ENCODE results near the gene TSPYL4. TPM values are rescaled to one million over a fixed set of nuclear protein-coding genes. Genes with fewer than 3 reads are reported as not detected.

TSPYL4 gene
- polyA plus RNA-seq, 4 donors: 53.9 to 63.1 (median 61.7) TPM

DNA sequence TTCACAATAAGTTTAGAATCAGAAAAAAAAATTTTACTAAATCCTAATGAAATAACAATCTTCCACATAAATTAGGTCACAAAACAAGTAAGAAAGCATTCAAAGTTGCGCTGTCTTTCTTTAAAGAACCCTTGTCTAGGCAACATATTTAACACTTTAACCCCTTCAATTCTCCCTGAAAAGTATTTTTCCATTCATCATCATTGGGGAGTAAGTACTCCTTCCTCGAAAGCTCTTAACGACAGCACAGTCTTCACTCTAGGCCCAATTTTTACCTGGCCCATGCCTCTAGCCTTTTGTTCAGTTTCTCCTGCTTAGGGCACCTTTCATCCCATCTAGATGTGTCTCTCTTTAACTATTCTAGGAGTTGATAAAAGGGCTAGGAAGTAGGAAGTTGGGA lies 23.2 kb upstream of the TSPYL4 start:
- DNase-seq (ENCODE audit: low read depth in 4 of 4, low spot score in 3 of 4): no peak

DNA sequence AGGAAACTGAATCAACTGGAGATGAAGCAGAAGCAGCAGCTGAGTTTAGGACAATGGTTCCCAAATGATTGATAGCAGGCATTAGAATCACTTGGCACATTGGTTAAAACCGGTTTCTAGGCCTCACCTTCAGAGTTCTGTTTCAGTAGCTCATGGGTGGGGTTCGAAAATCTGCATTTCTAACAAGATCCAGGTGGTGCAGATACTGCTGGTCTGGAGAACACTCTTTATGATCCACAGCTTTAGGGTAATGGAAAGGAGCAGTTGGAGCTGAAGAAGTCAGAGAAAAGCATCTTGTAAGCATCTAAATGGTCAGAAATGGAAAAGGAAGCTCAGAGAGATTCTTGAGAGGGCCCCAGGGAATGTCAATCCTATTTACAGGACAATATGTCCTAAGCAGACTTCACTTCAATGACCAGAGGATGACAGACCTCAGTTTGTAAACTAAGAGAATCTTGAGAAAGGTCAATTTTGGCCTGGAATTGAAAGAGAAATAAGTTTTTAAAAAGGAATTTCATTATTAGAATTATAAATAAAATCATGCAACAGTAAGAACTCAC lies 17.4 kb upstream of the TSPYL4 start:
- DNase-seq (ENCODE audit: low read depth in 4 of 4, low spot score in 3 of 4): no peak

DNA sequence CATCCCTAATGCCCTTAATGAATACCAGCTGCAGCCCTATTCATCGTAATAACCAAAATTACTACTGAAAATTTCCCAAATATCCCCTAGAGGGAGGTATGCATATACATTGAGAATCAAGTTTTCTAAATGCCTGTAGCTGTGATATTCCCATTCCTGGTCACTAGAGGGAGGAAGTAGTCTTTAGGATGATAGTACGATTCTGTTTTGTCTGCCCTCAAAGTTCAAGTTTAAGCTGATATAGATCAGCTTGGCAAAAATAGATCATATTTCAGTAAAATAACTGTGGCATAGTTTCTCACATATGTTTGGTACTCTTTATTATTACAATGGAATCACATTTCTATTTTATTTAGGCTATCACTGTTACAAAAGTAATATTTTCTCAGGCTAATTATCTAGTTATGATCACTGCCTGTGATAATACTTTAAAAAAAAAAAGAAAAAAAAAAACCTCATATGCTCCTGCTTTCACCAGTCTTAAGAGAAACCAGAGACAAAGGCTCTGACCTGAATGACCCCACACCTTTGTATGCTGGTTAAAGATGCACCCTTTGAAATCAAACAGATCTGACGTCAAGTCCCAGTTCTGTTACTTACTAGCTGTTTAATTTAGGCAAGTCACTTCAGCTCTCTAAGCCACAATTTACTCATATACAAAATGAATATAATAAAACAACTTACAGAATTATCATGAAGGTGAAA lies 14.9 kb upstream of the TSPYL4 start:
- DNase-seq (ENCODE audit: low read depth in 4 of 4, low spot score in 3 of 4): no peak

DNA sequence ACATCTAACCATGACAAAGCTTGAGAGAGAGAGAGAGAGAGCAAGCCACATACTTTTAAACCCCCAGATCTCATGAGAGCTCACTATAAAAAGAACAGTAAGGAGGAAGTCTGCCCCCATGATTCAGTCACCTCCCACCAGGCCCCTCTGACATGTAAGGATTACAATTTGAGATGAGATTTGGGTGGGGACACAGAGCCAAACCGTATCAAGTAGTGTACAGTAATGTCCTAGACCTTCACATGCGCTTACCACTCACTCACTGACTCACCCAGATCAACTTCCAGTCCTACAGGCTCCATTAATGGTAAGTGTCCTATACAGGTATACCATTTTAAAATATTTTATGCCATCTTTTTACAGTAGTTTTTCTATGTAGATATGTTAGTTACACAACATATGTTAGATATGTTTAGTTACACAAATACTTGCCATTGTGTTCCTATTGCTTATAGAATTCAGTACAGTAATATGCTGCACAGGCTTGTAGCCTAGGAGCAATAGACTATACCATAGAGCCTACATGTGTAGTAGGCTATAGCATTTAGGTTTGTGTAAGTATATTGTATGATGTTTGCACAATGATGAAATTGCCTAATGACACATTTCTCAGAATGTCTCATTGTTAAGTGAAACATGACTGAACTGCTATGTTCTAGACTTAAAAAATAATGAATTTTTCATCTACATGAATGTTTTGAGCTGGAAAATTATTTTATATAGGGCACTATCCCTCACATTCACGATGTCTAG lies 14.1 kb upstream of the TSPYL4 start:
- DNase-seq (ENCODE audit: low read depth in 4 of 4, low spot score in 3 of 4): no peak

- no peak for DNase-seq (ENCODE audit: low read depth in 4 of 4, low spot score in 3 of 4)
These were observed 12.9 kb upstream of the TSPYL4 start for GRCh38 chr6:116266803-116267202.

- DNase-seq (ENCODE audit: low read depth in 4 of 4, low spot score in 3 of 4): no peak
These were observed 11.4 kb upstream of the TSPYL4 start for GRCh38 chr6:116265041-116265829.

- no peak for DNase-seq (ENCODE audit: low read depth in 4 of 4, low spot score in 3 of 4)
These were observed 9.5 kb upstream of the TSPYL4 start for GRCh38 chr6:116263353-116263752.

DNA sequence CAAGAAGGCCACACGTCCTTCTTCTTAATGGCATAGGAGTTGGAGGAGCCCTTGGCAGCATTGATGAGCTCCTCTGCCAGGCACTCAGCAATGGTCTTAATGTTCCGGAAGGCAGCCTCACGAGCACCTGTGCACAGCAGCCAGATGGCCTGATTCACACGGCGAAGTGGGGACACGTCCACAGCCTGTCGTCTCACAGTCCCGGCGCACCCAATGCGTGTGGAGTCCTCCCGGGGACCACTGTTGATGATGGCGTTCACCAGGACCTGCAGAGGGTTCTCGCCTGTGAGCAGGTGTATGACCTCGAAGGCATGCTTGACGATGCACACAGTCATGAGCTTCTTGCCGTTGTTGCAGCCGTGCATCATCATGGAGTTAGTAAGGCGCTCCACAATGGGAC lies 4.6 kb upstream of the TSPYL4 start:
- DNase-seq (ENCODE audit: low read depth in 4 of 4, low spot score in 3 of 4): no peak

DNA sequence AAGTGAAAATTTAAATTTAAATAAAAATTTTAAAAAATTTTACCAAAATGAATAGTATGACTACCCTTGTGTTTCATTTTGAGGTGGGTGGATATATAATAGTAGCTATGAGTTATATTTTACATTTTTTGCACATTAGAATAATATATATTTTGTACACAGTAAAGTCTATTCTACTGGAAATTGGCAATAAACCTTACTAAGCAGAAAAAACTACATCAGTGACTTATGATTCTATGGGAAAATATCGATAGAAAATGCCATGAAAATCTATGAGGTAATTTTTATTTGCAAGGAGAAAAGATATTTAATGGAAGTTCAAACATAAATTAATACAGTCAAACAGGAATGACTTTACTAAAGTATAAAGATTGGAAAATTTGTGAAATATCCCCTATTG lies 2.8 kb upstream of the TSPYL4 start:
- no peak for DNase-seq (ENCODE audit: low read depth in 4 of 4, low spot score in 3 of 4)

- DNase-seq (ENCODE audit: low read depth in 4 of 4, low spot score in 3 of 4): no peak
These were observed 1.4 kb upstream of the TSPYL4 start for GRCh38 chr6:116255246-116255800.

GRCh38 chr6:116254297-116255056 lies 602 bp upstream of the TSPYL4 start:
- DNase-seq (ENCODE audit: low read depth in 4 of 4, low spot score in 3 of 4): no peak

DNA sequence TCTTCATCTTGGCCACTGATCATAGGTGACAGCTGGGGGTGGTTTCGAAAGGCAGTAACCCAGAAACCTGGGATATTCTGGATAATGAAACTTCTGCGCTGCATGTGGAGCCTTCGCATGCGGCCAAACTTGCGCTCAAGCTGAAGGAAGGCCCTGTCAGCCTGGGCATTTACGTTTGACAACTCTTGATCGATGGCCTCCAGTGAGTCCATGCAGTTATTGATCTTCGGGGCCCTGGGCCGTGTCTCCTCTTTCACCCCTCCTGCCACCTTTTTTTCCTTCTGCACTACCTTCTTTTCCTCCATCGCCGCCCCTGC lies 729 bp downstream of the TSPYL4 start:
- no peak for DNase-seq (ENCODE audit: low read depth in 4 of 4, low spot score in 3 of 4)

DNA sequence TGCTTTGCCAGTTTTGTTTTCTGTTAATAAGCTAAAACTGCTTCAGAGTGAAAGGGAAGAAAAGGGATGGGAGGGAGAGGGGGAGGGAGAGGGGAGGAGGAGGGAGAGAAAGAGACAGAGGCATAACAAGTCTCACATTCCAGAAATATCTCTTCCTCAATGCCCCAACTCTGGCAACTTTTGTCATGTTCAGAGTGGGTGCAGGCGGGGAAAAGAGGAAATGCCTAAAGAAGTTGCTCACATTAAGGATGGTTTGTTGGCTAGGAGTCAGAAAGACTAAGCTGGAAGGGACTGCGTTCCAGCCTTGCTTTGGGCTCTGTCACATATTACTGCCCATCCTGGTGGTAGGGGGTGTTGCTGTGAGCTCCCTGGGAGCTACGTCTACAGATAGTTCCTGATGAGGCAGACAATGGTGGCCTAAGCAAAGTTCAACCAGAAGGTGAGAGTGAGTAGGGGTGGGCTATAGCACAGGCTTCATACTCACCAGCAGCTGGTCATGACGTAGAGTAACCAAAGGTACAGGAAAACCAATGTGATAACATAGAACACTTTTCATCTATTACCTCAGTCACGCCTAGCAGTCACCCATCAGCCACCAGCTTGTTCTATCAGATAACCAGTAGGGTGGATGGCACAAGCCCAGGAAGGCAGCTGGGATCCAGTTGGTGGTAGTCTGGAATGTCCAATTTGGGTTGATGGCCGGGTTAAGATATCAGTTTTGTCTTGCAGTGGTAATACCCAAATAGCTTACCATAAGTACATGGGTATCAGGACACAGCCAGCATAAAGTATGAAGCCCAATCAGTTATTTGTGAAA lies 2.1 kb downstream of the TSPYL4 start:
- DNase-seq (ENCODE audit: low read depth in 4 of 4, low spot score in 3 of 4): no peak

DNA sequence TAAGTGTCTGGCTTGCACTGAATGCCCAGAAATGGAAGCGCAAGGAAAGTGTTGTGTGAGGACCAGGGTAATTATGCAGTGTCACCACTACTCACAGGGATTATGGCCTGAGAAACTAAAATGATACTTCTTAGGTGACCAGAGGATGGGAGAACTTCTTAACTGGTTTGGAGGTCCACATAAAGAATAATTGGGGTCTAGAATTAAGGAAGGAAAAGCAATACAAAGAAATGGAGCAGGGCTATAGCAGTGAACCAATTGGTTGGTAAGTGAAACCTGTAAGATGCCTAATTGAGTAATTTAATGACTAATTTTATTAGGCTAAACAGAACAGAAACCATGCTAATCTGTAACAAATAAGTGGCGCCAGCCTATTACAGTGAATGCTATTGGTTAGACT lies 5.3 kb downstream of the TSPYL4 start:
- DNase-seq (ENCODE audit: low read depth in 4 of 4, low spot score in 3 of 4): no peak

DNA sequence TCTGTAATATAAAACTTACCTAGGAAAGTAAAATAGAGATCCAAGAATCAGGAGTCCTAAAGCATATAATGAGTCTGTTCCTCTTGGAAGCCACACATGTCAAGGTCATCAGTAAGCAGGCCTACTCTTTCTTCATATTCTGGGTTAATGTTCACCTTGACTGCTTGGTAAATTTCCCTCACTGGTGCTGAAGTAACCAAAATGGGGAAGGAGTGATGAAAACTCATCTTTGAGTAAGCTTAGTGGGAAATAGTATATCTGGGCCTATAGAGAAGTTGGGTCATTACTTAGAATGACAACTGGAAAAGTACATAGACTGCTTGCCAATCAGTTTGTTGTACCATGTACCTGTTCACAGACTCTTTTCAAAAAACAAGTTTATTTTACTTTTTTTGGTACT lies 6.6 kb downstream of the TSPYL4 start:
- no peak for DNase-seq (ENCODE audit: low read depth in 4 of 4, low spot score in 3 of 4)

DNA sequence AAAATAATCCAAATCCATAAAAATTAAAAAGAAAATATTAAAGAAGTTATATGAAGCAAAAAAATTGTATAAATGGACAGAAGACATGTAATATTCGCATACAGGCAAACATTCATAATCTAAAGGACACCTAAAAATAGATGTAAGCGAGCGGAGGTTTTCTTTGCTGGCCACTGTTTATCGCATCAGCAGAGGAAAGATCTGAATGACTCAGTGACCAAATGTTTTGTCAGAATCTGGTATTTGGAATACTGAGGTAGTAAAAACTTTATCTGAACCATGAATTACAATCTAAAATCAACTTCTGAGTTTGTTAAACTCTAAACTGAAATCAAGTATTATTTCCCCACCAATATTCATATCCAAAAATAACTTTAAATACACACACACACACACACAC lies 7.8 kb downstream of the TSPYL4 start:
- no peak for DNase-seq (ENCODE audit: low read depth in 4 of 4, low spot score in 3 of 4)

DNA sequence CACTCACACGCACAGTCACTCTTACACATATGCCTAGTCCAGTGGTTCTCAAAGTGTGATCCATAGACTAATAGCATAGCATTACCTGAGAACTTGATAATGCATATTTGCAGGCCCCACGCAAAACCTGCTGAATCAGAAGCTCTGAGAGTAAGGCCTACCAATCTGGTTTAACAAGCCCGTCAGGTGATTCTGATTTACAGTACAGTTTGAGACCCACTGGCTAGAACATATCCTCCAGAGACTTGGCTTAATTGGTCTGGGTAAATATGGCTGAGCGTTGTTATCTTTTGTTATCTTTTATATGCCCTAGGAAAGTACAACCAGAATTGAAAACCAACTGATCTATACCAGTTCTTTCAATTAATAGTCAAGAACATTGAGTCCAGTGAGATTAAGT lies 9.6 kb downstream of the TSPYL4 start:
- no peak for DNase-seq (ENCODE audit: low read depth in 4 of 4, low spot score in 3 of 4)

DNA sequence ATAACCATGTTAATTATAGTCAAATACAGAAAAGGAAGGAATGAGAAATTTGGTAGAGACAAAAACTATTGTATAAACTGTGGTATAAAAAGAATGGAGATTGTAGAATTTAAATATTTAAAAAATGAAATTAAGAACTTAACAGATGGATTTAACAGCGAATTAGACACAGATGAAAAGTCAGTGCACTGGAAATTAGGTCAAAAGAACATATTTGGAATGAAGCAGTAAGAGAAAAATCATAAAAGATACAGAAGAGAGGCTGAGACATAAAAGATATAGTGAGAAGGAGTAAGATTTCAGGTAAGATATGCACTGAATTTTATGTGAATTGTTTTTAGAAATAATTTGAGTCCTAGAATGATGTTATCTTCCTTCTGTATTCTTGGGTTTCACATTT lies 14.0 kb downstream of the TSPYL4 start:
- no peak for DNase-seq (ENCODE audit: low read depth in 4 of 4, low spot score in 3 of 4)

DNA sequence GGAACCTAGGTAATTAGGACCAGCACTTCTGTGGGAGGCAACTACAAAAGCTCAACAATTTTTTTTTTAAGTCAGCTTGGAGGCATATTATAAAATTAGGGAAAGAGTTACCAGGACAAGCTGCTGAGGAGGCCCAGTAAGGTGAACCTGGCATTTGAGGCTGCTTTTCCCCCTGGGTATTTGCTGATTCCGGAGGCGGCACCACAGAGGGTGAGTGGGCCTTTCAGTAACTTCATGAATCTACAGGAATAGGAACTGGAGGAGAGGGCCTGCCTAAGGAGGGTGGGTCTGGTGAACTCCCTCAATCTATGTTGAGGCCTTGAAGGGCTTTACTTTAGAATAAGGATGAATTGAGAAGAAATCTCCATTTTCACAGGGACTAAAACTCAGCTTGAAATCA lies 14.6 kb downstream of the TSPYL4 start:
- no peak for DNase-seq (ENCODE audit: low read depth in 4 of 4, low spot score in 3 of 4)

DNA sequence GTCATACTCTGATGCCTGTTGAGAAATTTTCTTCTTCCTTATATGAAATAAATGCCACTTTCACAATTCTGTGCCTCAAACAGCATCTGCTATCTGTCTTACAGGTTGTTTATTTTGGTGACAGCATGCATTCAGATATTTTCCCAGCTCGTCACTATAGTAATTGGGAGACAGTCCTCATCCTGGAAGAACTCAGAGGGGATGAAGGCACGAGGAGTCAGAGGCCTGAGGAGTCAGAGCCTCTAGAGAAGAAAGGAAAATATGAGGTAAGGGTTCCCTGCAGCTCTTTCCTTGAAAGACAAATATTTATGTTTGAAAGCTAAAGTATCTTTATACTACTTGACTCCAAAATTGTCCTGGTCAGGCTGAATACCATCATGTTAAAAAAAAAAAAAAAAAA lies 15.8 kb downstream of the TSPYL4 start:
- no peak for DNase-seq (ENCODE audit: low read depth in 4 of 4, low spot score in 3 of 4)
